B cell (primary cell): ENCODE measurements around the gene MAGI2. TPM values are rescaled to one million over a fixed set of nuclear protein-coding genes. Genes with fewer than 3 reads are reported as not detected.

Source experiments
- ATAC-seq: fragments of 200-7000 bp; cut with Tn5 transposase; one replicate; pipeline ENCODE4 v1.10.0; 2021; ENCODE audit warnings: low read depth, mild to moderate bottlenecking, moderate number of reproducible peaks, moderate library complexity
- CTCF ChIA-PET: fragments of 350-600 bp; sonication (Branson Sonifier 250); formaldehyde crosslinking; loops from one replicate; lab custom pipeline; 2021; ENCODE audit warnings: antibody characterized with exemption, inconsistent platforms; lab: Charles Lee
- POLR2A ChIA-PET: fragments of 350-600 bp; sonication (Branson Sonifier 250); formaldehyde crosslinking; loops from one replicate; lab custom pipeline; 2021; ENCODE audit warnings: antibody characterized with exemption; lab: Charles Lee
- DNase-seq: peaks from one replicate; pipeline ENCODE4 v3.0.0; 2013
- H2AFZ ChIP-seq: 2 replicates; pipeline ENCODE4 v1.6.1; 2012; ENCODE audit warnings: mild to moderate bottlenecking, low read depth, low read length; ENCODE audit not compliant: insufficient read depth, poor library complexity, severe bottlenecking
- H3K27ac ChIP-seq, 2 donors: 1 replicate in 1 of 2; 2 replicates in 1 of 2; pipeline ENCODE4 v1.5.1; 2012 to 2013; ENCODE audit warnings: low read length in 2 of 2, mild to moderate bottlenecking in 2 of 2, moderate library complexity in 1 of 2
- H3K27me3 ChIP-seq, 4 experiments: fragments of 200-600 bp in 1 of 4; sonication (generic) in 1 of 4; replicated peaks in 1 of 4; 1 replicate in 2 of 4; 2 replicates in 2 of 4; pipeline versions ENCODE4 v1.6.1 to v1.7.0; 2013 to 2016; ENCODE audit warnings: low read length in 3 of 4, mild to moderate bottlenecking in 2 of 4, mixed read lengths in 1 of 4, moderate library complexity in 1 of 4; ENCODE audit not compliant: insufficient read depth in 4 of 4, control insufficient read depth in 3 of 4; ENCODE audit errors: control extremely low read depth in 1 of 4
- H3K36me3 ChIP-seq, 2 experiments: replicated peaks in 1 of 2; 1 replicate in 1 of 2; 2 replicates in 1 of 2; pipeline versions ENCODE4 v1.6.1 to v1.7.1; 2013; ENCODE audit warnings: low read length in 1 of 2; ENCODE audit not compliant: insufficient read depth in 2 of 2, control insufficient read depth in 1 of 2; ENCODE audit errors: control extremely low read depth in 1 of 2, extremely low read depth in 1 of 2
- H3K4me1 ChIP-seq, 2 donors: fragments of 200-600 bp in 1 of 2; sonication (generic) in 1 of 2; 1 replicate in 1 of 2; 2 replicates in 1 of 2; pipeline versions ENCODE4 v1.5.1 to v1.6.1; 2013 to 2017; ENCODE audit warnings: low read length in 2 of 2; ENCODE audit not compliant: control insufficient read depth in 2 of 2, insufficient read depth in 2 of 2
- H3K4me2 ChIP-seq: replicated peaks from 2 replicates; pipeline ENCODE3; 2012; ENCODE audit warnings: mild to moderate bottlenecking, low read depth, low read length; ENCODE audit not compliant: poor library complexity, severe bottlenecking
- H3K4me3 ChIP-seq, 5 experiments: fragments of 200-600 bp in 1 of 5; sonication (generic) in 1 of 5; 1 replicate in 3 of 5; 2 replicates in 2 of 5; pipeline versions ENCODE4 v1.5.1 to v1.7.0; 2011 to 2016; ENCODE audit warnings: low read length in 4 of 5, mild to moderate bottlenecking in 4 of 5, low read depth in 2 of 5, control low read depth in 1 of 5, moderate library complexity in 1 of 5; ENCODE audit not compliant: insufficient read depth in 1 of 5; ENCODE audit errors: control extremely low read depth in 1 of 5, extremely low read depth in 1 of 5
- H3K79me2 ChIP-seq: fragments of 200-600 bp; sonication (generic); one replicate; pipeline ENCODE4 v1.6.0; 2016; ENCODE audit warnings: low read length; ENCODE audit not compliant: control insufficient read depth, insufficient read depth
- H3K9ac ChIP-seq: fragments of 200-600 bp; sonication (generic); 2 replicates; pipeline ENCODE4 v1.6.1; 2017; ENCODE audit warnings: mild to moderate bottlenecking, low read length, moderate library complexity
- H3K9me3 ChIP-seq, 3 donors: one replicate each; pipeline versions ENCODE4 v1.6.1 to v1.7.1; 2013; ENCODE audit warnings: low read length in 2 of 3; ENCODE audit not compliant: control insufficient read depth in 2 of 3, insufficient read depth in 1 of 3; ENCODE audit errors: control extremely low read depth in 1 of 3
- H4K20me1 ChIP-seq: 2 replicates; pipeline ENCODE4 v1.6.0; 2012; ENCODE audit warnings: mild to moderate bottlenecking, low read length; ENCODE audit not compliant: insufficient read depth, control insufficient read depth, poor library complexity, severe bottlenecking
- H3K27ac Mint-ChIP-seq: one replicate; pipeline ENCODE4 v1.8.0; 2021; ENCODE audit warnings: mixed read lengths
- H3K27me3 Mint-ChIP-seq: one replicate; pipeline ENCODE4 v1.8.0; 2021; ENCODE audit warnings: mixed read lengths
- H3K4me1 Mint-ChIP-seq: one replicate; pipeline ENCODE4 v1.8.0; 2021; ENCODE audit warnings: mixed read lengths
- H3K4me3 Mint-ChIP-seq: one replicate; pipeline ENCODE4 v1.8.0; 2021; ENCODE audit warnings: mixed read lengths
- H3K9me3 Mint-ChIP-seq: one replicate; pipeline ENCODE4 v1.8.0; 2022; ENCODE audit warnings: mixed read lengths; ENCODE audit not compliant: insufficient read depth
- CTCF ChIP-seq: fragments of 200-600 bp; IDR thresholded peaks from one replicate; pipeline ENCODE4 v1.8.0; 2022; ENCODE audit warnings: antibody characterized with exemption, mild to moderate bottlenecking
- EZH2 ChIP-seq: IDR thresholded peaks from 2 replicates; pipeline ENCODE4 v1.6.1; 2012; ENCODE audit warnings: borderline replicate concordance, low read depth, mild to moderate bottlenecking, moderate library complexity, low read length; ENCODE audit not compliant: insufficient read depth, poor library complexity, severe bottlenecking
- WGBS: methylation state at CpG from one replicate; pipeline ENCODE4 v1.1.5; 2013; ENCODE audit warnings: missing lambda C conversion rate; ENCODE audit not compliant: insufficient coverage; 5-methylcytosine and 5-hydroxymethylcytosine counted together
- intact Hi-C: fragments of 100-400 bp; cut with micrococcal nuclease; formaldehyde crosslinking; loops from one replicate; pipeline ENCODE4 v1.10.0; 2022
- polyA plus RNA-seq: library from polyadenylated mRNA; depleted of rRNA; stranded (reverse); fragments of >200 nt; gene quantifications from 2 replicates; pipeline ENCODE4 v1.2.3, GENCODE V29; 2012
- total RNA-seq, 2 donors: library from RNA; stranded (reverse); fragments of 120-200 nt in 1 of 2; gene quantifications; 1 replicate in 1 of 2; 2 replicates in 1 of 2; pipeline versions ENCODE4 v1.2.3 to v1.2.4, GENCODE V29; 2013 to 2022

MAGI2 gene
- total and polyA plus RNA-seq, 2 donors (not counting 1 experiment from before 2014, with no cell fraction given), result 0.16 to 0.64 TPM

GRCh38 chr7:78760620-78761355 lies 692.7 kb downstream of the MAGI2 start:
- no peak overlapping the region for H3K4me3 ChIP-seq
- H3K4me1 ChIP-seq, result no peaks in the 10 kb centered on the region
- intact Hi-C loops, result no loop called here
- H3K4me2 ChIP-seq, result no peak overlapping the region
- H3K27ac Mint-ChIP-seq, result no peak overlapping the region
- no peaks in the 10 kb centered on the region for H3K27me3 ChIP-seq
- no peaks in the 10 kb centered on the region for H3K4me1 Mint-ChIP-seq
- WGBS, result 67% methylated on average over 1 of the region's 4 CpGs
- H3K9me3 ChIP-seq, result no peaks in the 10 kb centered on the region
- no peak for TF ChIP-seq CTCF
- no peak for TF ChIP-seq EZH2
- H3K9me3 Mint-ChIP-seq, result peaks cover 3% of the 10 kb centered on the region
- CTCF ChIA-PET, result no interaction called here
- no peaks in the 10 kb centered on the region for H3K79me2 ChIP-seq
- H2AFZ ChIP-seq, result no peak overlapping the region
- ATAC-seq (no peak), DNase-seq (no peak)
- no peak overlapping the region for H3K27ac ChIP-seq
- no peaks in the 10 kb centered on the region for H3K36me3 ChIP-seq
- H3K9ac ChIP-seq, result no peak overlapping the region
- no peak overlapping the region for H3K4me3 Mint-ChIP-seq
- POLR2A ChIA-PET, result no interaction called here
- no peaks in the 10 kb centered on the region for H3K27me3 Mint-ChIP-seq
- H4K20me1 ChIP-seq, result no peaks in the 10 kb centered on the region

GRCh38 chr7:78752554-78752953 lies 700.9 kb downstream of the MAGI2 start:
- H3K4me3 ChIP-seq, result no peak overlapping the region
- ChIA-PET CTCF (no interaction called here), POLR2A (no interaction called here)
- Mint-ChIP-seq H3K27ac (no peak overlapping the region), H3K4me3 (no peak overlapping the region), H3K27me3 (no peaks in the 10 kb centered on the region), H3K4me1 (no peaks in the 10 kb centered on the region), H3K9me3 (peaks cover 3% of the 10 kb centered on the region)
- TF ChIP-seq CTCF (no peak), EZH2 (no peak)
- H2AFZ ChIP-seq, result no peak overlapping the region
- H3K4me2 ChIP-seq, result no peak overlapping the region
- H3K79me2 ChIP-seq, result no peaks in the 10 kb centered on the region
- ATAC-seq (no peak), DNase-seq (no peak)
- no peaks in the 10 kb centered on the region for H4K20me1 ChIP-seq
- H3K27me3 ChIP-seq, result no peaks in the 10 kb centered on the region
- intact Hi-C loops, result no loop called here
- H3K27ac ChIP-seq, result no peak overlapping the region
- H3K36me3 ChIP-seq, result no peaks in the 10 kb centered on the region
- H3K9me3 ChIP-seq, result peaks cover 0 to 3% (median 0%) of the 10 kb centered on the region in 3 donors
- H3K9ac ChIP-seq, result no peak overlapping the region
- no peaks in the 10 kb centered on the region for H3K4me1 ChIP-seq
